GM12878 (cell line): Measurements from ENCODE around the gene NOL12. TPM values are rescaled to one million over a fixed set of nuclear protein-coding genes. Genes with fewer than 3 reads are reported as not detected.

Experiments
- BMI1 ChIP-seq: fragments of 450-650 bp; IDR thresholded peaks from 2 replicates; pipeline ENCODE4 v1.6.1; 2016; ENCODE audit warnings: mild to moderate bottlenecking, moderate library complexity, borderline replicate concordance
- CEBPB ChIP-seq, 2 experiments: fragments of 150-350 bp in 1 of 2; IDR thresholded peaks; 2 replicates each; pipeline ENCODE4 v1.6.1; 2012 to 2014; ENCODE audit warnings: low read depth in 2 of 2, low read length in 2 of 2, borderline replicate concordance in 1 of 2, inconsistent platforms in 1 of 2
- CREB1 ChIP-seq: IDR thresholded peaks from 2 replicates; pipeline ENCODE4 v1.6.1; 2012; ENCODE audit warnings: low read depth, mild to moderate bottlenecking, inconsistent platforms
- FOXM1 ChIP-seq: IDR thresholded peaks from 2 replicates; pipeline ENCODE4 v1.6.1; 2012; ENCODE audit warnings: low read depth, mild to moderate bottlenecking, inconsistent platforms, low read length, moderate library complexity
- IRF4 ChIP-seq: IDR thresholded peaks from 2 replicates; pipeline ENCODE4 v1.6.1; 2011; ENCODE audit warnings: low read depth, low read length
- NFYB ChIP-seq: IDR thresholded peaks from 2 replicates; pipeline ENCODE4 v1.6.1; 2011; ENCODE audit warnings: low read depth, mild to moderate bottlenecking, low read length, improper control_type of control experiment, moderate library complexity; ENCODE audit not compliant: insufficient read depth
- NR2C2 ChIP-seq: IDR thresholded peaks from 2 replicates; pipeline ENCODE4 v1.6.1; 2011; ENCODE audit warnings: borderline replicate concordance, low read depth; ENCODE audit not compliant: control insufficient read depth, insufficient read length
- NRF1 ChIP-seq: conservative IDR thresholded peaks from 2 replicates; pipeline ENCODE4 v1.6.1; 2011; ENCODE audit warnings: mild to moderate bottlenecking, low read depth, low read length, improper control_type of control experiment
- PBX3 ChIP-seq: IDR thresholded peaks from 2 replicates; pipeline ENCODE4 v1.6.1; 2011; ENCODE audit warnings: mild to moderate bottlenecking, low read depth, low read length, moderate library complexity; ENCODE audit not compliant: insufficient replicate concordance
- SKIL ChIP-seq: fragments of 450-650 bp; IDR thresholded peaks from 2 replicates; pipeline ENCODE4 v1.6.1; 2017; ENCODE audit warnings: mild to moderate bottlenecking, low read depth, inconsistent platforms; ENCODE audit not compliant: poor library complexity, severe bottlenecking
- ZNF207 ChIP-seq: fragments of 450-650 bp; IDR thresholded peaks from 2 replicates; pipeline ENCODE4 v1.6.1; 2014; ENCODE audit warnings: antibody characterized with exemption, mild to moderate bottlenecking, borderline replicate concordance
- ZNF274 ChIP-seq: IDR thresholded peaks from one replicate; pipeline ENCODE4 v1.8.0; 2011; ENCODE audit not compliant: insufficient read length, insufficient read depth
- polyA plus RNA-seq, 11 experiments: library from polyadenylated mRNA; depleted of rRNA in 4 of 11; unstranded in 6 of 11; stranded (reverse) in 5 of 11; fragments of >200 nt; fragmentation: Nextera tagmentation in 4 of 11; fragmentation: Illumina TruSeq in 1 of 11; extraction: Ambion mirVana in 4 of 11; extraction: Trizol in 1 of 11; gene quantifications; 1 replicate in 1 of 11; 2 replicates in 10 of 11; pipeline versions ENCODE4 v1.2.1 to v1.2.3, GENCODE V29; 2011 to 2016; ENCODE audit warnings: inconsistent platforms in 2 of 11, missing spikeins in 2 of 11, low read depth in 1 of 11
- total RNA-seq, 4 experiments: library from RNA; depleted of rRNA in 3 of 4; stranded (reverse); fragments of >200 nt in 3 of 4; fragmentation: Illumina TruSeq in 1 of 4; extraction: Trizol in 1 of 4; gene quantifications; 2 replicates each; pipeline versions ENCODE4 v1.2.1 to v1.2.3, GENCODE V29; 2013 to 2021
- TF ChIP-seq, protein P1 (sequence below): fragments of 450-650 bp; IDR thresholded peaks from 2 replicates; pipeline ENCODE4 v1.6.1; 2017; ENCODE audit warnings: low read depth, mild to moderate bottlenecking, moderate library complexity
- TF ChIP-seq, protein P2 (sequence below): fragments of 450-650 bp; IDR thresholded peaks from 2 replicates; pipeline ENCODE4 v1.6.1; 2017; ENCODE audit warnings: antibody characterized with exemption, mild to moderate bottlenecking, moderate library complexity
- TF ChIP-seq, protein P3 (sequence below): fragments of 450-650 bp; IDR thresholded peaks from 2 replicates; pipeline ENCODE4 v1.6.1; 2016; ENCODE audit warnings: mild to moderate bottlenecking, moderate library complexity, borderline replicate concordance

NOL12 gene
- total and polyA plus RNA-seq, 10 of the 15 experiments (the other 5 are each of a cell fraction or from before 2014, with no cell fraction given), result 3.3 to 69.4 (median 41.1) TPM

GRCh38 chr22:37676736-37677492 is 9.2 kb upstream of the NOL12 start (continued):
- TF ChIP-seq ZNF207, result no peak
- TF ChIP-seq NRF1, result no peak
- no peak for TF ChIP-seq CEBPB (IDR thresholded peaks at IDR 0.05; ENCODE audit: borderline replicate concordance in 1 of 2, low read depth in 2 of 2, low read length in 2 of 2)
- no peak for TF ChIP-seq NR2C2
- no peak for TF ChIP-seq FOXM1
- TF ChIP-seq IRF4, result no peak
- TF ChIP-seq NFYB, result no peak
- no peak for TF ChIP-seq BMI1
- no peak for TF ChIP-seq SKIL
- peak; percentile 84 for TF ChIP-seq CREB1
- TF ChIP-seq, protein P1, sequence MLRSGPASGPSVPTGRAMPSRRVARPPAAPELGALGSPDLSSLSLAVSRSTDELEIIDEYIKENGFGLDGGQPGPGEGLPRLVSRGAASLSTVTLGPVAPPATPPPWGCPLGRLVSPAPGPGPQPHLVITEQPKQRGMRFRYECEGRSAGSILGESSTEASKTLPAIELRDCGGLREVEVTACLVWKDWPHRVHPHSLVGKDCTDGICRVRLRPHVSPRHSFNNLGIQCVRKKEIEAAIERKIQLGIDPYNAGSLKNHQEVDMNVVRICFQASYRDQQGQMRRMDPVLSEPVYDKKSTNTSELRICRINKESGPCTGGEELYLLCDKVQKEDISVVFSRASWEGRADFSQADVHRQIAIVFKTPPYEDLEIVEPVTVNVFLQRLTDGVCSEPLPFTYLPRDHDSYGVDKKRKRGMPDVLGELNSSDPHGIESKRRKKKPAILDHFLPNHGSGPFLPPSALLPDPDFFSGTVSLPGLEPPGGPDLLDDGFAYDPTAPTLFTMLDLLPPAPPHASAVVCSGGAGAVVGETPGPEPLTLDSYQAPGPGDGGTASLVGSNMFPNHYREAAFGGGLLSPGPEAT, result peak; percentile 39; the same call in 1 of the 2 replicates
- TF ChIP-seq, protein P2, sequence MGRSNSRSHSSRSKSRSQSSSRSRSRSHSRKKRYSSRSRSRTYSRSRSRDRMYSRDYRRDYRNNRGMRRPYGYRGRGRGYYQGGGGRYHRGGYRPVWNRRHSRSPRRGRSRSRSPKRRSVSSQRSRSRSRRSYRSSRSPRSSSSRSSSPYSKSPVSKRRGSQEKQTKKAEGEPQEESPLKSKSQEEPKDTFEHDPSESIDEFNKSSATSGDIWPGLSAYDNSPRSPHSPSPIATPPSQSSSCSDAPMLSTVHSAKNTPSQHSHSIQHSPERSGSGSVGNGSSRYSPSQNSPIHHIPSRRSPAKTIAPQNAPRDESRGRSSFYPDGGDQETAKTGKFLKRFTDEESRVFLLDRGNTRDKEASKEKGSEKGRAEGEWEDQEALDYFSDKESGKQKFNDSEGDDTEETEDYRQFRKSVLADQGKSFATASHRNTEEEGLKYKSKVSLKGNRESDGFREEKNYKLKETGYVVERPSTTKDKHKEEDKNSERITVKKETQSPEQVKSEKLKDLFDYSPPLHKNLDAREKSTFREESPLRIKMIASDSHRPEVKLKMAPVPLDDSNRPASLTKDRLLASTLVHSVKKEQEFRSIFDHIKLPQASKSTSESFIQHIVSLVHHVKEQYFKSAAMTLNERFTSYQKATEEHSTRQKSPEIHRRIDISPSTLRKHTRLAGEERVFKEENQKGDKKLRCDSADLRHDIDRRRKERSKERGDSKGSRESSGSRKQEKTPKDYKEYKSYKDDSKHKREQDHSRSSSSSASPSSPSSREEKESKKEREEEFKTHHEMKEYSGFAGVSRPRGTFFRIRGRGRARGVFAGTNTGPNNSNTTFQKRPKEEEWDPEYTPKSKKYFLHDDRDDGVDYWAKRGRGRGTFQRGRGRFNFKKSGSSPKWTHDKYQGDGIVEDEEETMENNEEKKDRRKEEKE, result no peak
- no peak for TF ChIP-seq ZNF274
- TF ChIP-seq, protein P3, sequence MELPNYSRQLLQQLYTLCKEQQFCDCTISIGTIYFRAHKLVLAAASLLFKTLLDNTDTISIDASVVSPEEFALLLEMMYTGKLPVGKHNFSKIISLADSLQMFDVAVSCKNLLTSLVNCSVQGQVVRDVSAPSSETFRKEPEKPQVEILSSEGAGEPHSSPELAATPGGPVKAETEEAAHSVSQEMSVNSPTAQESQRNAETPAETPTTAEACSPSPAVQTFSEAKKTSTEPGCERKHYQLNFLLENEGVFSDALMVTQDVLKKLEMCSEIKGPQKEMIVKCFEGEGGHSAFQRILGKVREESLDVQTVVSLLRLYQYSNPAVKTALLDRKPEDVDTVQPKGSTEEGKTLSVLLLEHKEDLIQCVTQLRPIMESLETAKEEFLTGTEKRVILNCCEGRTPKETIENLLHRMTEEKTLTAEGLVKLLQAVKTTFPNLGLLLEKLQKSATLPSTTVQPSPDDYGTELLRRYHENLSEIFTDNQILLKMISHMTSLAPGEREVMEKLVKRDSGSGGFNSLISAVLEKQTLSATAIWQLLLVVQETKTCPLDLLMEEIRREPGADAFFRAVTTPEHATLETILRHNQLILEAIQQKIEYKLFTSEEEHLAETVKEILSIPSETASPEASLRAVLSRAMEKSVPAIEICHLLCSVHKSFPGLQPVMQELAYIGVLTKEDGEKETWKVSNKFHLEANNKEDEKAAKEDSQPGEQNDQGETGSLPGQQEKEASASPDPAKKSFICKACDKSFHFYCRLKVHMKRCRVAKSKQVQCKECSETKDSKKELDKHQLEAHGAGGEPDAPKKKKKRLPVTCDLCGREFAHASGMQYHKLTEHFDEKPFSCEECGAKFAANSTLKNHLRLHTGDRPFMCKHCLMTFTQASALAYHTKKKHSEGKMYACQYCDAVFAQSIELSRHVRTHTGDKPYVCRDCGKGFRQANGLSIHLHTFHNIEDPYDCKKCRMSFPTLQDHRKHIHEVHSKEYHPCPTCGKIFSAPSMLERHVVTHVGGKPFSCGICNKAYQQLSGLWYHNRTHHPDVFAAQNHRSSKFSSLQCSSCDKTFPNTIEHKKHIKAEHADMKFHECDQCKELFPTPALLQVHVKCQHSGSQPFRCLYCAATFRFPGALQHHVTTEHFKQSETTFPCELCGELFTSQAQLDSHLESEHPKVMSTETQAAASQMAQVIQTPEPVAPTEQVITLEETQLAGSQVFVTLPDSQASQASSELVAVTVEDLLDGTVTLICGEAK, result no peak
- peak; percentile 46 for TF ChIP-seq PBX3
